ENCODE data around the gene NT5C1B.

NT5C1B gene

GRCh38 chr2:18514526-18515461, 74.6 kb downstream of the NT5C1B start:
- DNase-seq (ENCODE audit: low read depth in 2 of 2): no peak
